ENCODE data around the gene ITIH3. TPM values are rescaled to one million over a fixed set of nuclear protein-coding genes. Genes with fewer than 3 reads are reported as not detected.

Gene ITIH3
- total and polyA plus RNA-seq, 7 donors = 0.14 to 2.3 (median 0.65) TPM; not detected in 3

DNA sequence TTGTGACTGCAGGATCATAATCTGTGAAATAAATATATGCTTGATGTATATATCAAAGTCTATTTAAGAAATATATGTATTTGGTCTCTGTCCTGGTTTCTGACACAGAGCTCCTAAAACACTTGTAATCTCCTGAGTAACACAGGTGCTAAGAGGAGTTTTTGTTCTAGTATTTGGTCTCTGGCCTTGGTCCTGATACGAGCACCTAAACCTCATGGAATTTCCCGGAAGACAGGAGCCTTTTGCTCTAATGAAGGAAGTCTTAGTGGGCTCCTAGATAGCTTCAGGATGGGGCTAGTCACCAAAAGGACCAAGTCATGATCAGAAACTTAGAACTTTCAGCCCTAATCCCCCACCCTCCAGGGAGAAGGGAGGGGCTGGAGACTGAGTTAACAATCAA, 59.4 kb downstream of the ITIH3 start:
- peaks cover 10 to 50% (median 15%) of the 10 kb centered on the region in 4 donors for H3K36me3 ChIP-seq
- intact Hi-C loops (cut with DNase I) = no loop called here
- H3K27me3 ChIP-seq = no peaks in the 10 kb centered on the region

GRCh38 chr3:52856666-52857065, 62.1 kb downstream of the ITIH3 start:
- Histone ChIP-seq H3K27ac (peak overlapping the region in 2 of 4 donors; percentile 10 to 25), H3K4me3 (no peak overlapping the region), H3K27me3 (no peaks in the 10 kb centered on the region), H3K4me1 (peaks cover 0 to 17% (median 12%) of the 10 kb centered on the region in 4 donors), H3K9me3 (no peaks in the 10 kb centered on the region), H3K36me3 (peaks cover 5 to 32% (median 8%) of the 10 kb centered on the region in 4 donors)
- intact Hi-C loops (cut with DNase I) = no loop called here
- no peak for TF ChIP-seq CTCF (IDR thresholded peaks at IDR 0.05)
- DNase-seq = no peak
- WGBS, 2 donors = 90 to 94% methylated on average over 5 of the region's 5 CpGs

More for the DNA sequence above, 59.4 kb downstream of the ITIH3 start:
- H3K27ac ChIP-seq = no peak overlapping the region
- no peaks in the 10 kb centered on the region for H3K9me3 ChIP-seq
- H3K4me1 ChIP-seq = peaks cover 0 to 21% (median 12%) of the 10 kb centered on the region in 4 donors
- no peak for DNase-seq
- 75 to 86% methylated on average over 2 of the region's 2 CpGs for WGBS, 2 donors
- H3K4me3 ChIP-seq = no peak overlapping the region
- TF ChIP-seq EP300 (IDR thresholded peaks at IDR 0.05) (no peak), POLR2AphosphoS5 (IDR thresholded peaks at IDR 0.05) (no peak), CTCF (IDR thresholded peaks at IDR 0.05) (no peak), POLR2A (IDR thresholded peaks at IDR 0.05) (no peak)

- TF ChIP-seq CTCF (IDR thresholded peaks at IDR 0.05) (no peak), POLR2A (IDR thresholded peaks at IDR 0.05) (no peak)
- H3K27ac ChIP-seq = peak overlapping the region in 2 of 4 donors; percentile 10 to 25
- 81 to 92% methylated on average over 3 of the region's 3 CpGs for WGBS, 2 donors
Observed at GRCh38 chr3:52857133-52857532, 62.5 kb downstream of the ITIH3 start.

DNA sequence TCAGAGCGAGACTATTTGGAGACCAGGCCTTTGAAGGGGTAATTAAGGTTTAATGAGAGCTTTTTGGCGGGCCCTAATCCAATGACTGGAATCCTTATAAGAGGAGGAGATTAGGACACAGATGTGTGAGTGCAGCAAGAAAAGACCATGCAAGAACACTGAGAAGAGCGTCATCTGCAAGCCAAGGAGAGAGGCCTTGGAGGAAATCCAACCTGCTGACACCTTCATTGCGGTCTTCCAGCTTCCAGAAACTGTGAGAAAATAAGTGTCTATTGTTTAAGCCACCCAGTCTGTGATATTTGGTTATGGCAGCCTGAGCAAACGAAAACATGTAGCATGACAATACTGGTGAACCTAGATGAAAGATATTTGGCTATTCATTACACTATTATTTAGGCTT, 63.3 kb downstream of the ITIH3 start:
- intact Hi-C loops (cut with DNase I) = no loop called here
- WGBS, 2 donors = 87 to 95% methylated on average over 5 of the region's 5 CpGs
- no peak overlapping the region for H3K4me3 ChIP-seq
- no peaks in the 10 kb centered on the region for H3K27me3 ChIP-seq
- TF ChIP-seq POLR2A (IDR thresholded peaks at IDR 0.05) (no peak), CTCF (IDR thresholded peaks at IDR 0.05) (no peak), EP300 (IDR thresholded peaks at IDR 0.05) (no peak), POLR2AphosphoS5 (IDR thresholded peaks at IDR 0.05) (no peak)
- peaks cover 0 to 17% (median 12%) of the 10 kb centered on the region in 4 donors for H3K4me1 ChIP-seq
- DNase-seq = no peak
- no peaks in the 10 kb centered on the region for H3K9me3 ChIP-seq
- H3K27ac ChIP-seq = no peak overlapping the region
- peaks cover 0 to 20% (median 2%) of the 10 kb centered on the region in 4 donors for H3K36me3 ChIP-seq

More at GRCh38 chr3:52857133-52857532, 62.5 kb downstream of the ITIH3 start:
- Histone ChIP-seq H3K4me1 (peaks cover 0 to 17% (median 12%) of the 10 kb centered on the region in 4 donors), H3K36me3 (peaks cover under 1 to 27% (median 5%) of the 10 kb centered on the region in 4 donors), H3K27me3 (no peaks in the 10 kb centered on the region), H3K9me3 (no peaks in the 10 kb centered on the region), H3K4me3 (no peak overlapping the region)
- intact Hi-C loops (cut with DNase I) = no loop called here
- DNase-seq = no peak

Small RNA genes lying within 50 kb of the gene (small RNA-seq; reads per million reads assigned to genes)
- 0 reads per million in 3 donors for gene MIR8064
- gene MUSTN1 = 0 reads per million in 3 donors

Other genes with a start within 250 kb of the ITIH3 start
- gene PBRM1, start 108.9 kb upstream of the ITIH3 start, total RNA-seq = 10 to 100 TPM; 82.8 to 94.2 (median 90.1) TPM
- gene PBRM1, start 108.9 kb upstream of the ITIH3 start, polyA plus RNA-seq = 10 to 100 TPM in 1 of 3 donors, 1 to 10 TPM in 2; 8.4 to 19.8 (median 9.9) TPM
- gene GNL3, start 108.8 kb upstream of the ITIH3 start, total RNA-seq = 10 to 100 TPM; 22.4 to 42.5 (median 36.2) TPM
- gene GNL3, start 108.8 kb upstream of the ITIH3 start, polyA plus RNA-seq = 10 to 100 TPM; 34.2 to 76.6 (median 39.8) TPM
- 10 to 100 TPM; 31.5 to 47.4 (median 35.7) TPM for gene GLT8D1, start 89.0 kb upstream of the ITIH3 start, total RNA-seq
- 10 to 100 TPM in 2 of 3 donors, 1 to 10 TPM in 1; 9.2 to 29.4 (median 11.4) TPM for gene GLT8D1, start 89.0 kb upstream of the ITIH3 start, polyA plus RNA-seq
- gene SPCS1, start 88.7 kb upstream of the ITIH3 start, total RNA-seq = 100 to 1,000 TPM in 3 of 4 donors, 10 to 100 TPM in 1; 62.0 to 140 (median 109) TPM
- gene SPCS1, start 88.7 kb upstream of the ITIH3 start, polyA plus RNA-seq = 100 to 1,000 TPM in 2 of 3 donors, 10 to 100 TPM in 1; 96.1 to 191 (median 113) TPM
- gene NEK4, start 23.9 kb upstream of the ITIH3 start, total RNA-seq = 10 to 100 TPM; 17.1 to 19.4 (median 19.0) TPM
- 10 to 100 TPM in 2 of 3 donors, 1 to 10 TPM in 1; 7.4 to 11.4 (median 10.7) TPM for gene NEK4, start 23.9 kb upstream of the ITIH3 start, polyA plus RNA-seq
- not detected for gene ITIH1, start 17.2 kb upstream of the ITIH3 start, total RNA-seq
- under 1 TPM in 1 of 3 donors, not detected in 2; 0.85 TPM for gene ITIH1, start 17.2 kb upstream of the ITIH3 start, polyA plus RNA-seq
- 10 to 100 TPM in 1 of 4 donors, 1 to 10 TPM in 3; 2.5 to 12.2 (median 6.7) TPM for gene ITIH4, start 35.9 kb downstream of the ITIH3 start, total RNA-seq
- gene ITIH4, start 35.9 kb downstream of the ITIH3 start, polyA plus RNA-seq = 1 to 10 TPM in 1 of 3 donors, not detected in 2; 5.4 TPM
- 10 to 100 TPM in 1 of 4 donors, 1 to 10 TPM in 3; 4.2 to 12.7 (median 6.9) TPM for gene MUSTN1, start 40.2 kb downstream of the ITIH3 start, total RNA-seq
- gene MUSTN1, start 40.2 kb downstream of the ITIH3 start, polyA plus RNA-seq = 10 to 100 TPM in 1 of 3 donors, 1 to 10 TPM in 1, not detected in 1; 7.2 to 11.1 TPM
- gene STIMATE, start 102.8 kb downstream of the ITIH3 start, total RNA-seq = 10 to 100 TPM; 11.5 to 19.5 (median 14.7) TPM
- gene STIMATE, start 102.8 kb downstream of the ITIH3 start, polyA plus RNA-seq = 1 to 10 TPM; 2.5 to 7.7 (median 4.8) TPM

Data from sigmoid colon (tissue), 7 donors.